Ecto neural progenitor cell (in vitro differentiated cells): ENCODE measurements around the gene AARS2.

ENCODE experiments used
- DNase-seq: peaks from one replicate; pipeline ENCODE4 v3.0.0-alpha.2; 2018; ENCODE audit warnings: low spot score

The AARS2 gene

DNA sequence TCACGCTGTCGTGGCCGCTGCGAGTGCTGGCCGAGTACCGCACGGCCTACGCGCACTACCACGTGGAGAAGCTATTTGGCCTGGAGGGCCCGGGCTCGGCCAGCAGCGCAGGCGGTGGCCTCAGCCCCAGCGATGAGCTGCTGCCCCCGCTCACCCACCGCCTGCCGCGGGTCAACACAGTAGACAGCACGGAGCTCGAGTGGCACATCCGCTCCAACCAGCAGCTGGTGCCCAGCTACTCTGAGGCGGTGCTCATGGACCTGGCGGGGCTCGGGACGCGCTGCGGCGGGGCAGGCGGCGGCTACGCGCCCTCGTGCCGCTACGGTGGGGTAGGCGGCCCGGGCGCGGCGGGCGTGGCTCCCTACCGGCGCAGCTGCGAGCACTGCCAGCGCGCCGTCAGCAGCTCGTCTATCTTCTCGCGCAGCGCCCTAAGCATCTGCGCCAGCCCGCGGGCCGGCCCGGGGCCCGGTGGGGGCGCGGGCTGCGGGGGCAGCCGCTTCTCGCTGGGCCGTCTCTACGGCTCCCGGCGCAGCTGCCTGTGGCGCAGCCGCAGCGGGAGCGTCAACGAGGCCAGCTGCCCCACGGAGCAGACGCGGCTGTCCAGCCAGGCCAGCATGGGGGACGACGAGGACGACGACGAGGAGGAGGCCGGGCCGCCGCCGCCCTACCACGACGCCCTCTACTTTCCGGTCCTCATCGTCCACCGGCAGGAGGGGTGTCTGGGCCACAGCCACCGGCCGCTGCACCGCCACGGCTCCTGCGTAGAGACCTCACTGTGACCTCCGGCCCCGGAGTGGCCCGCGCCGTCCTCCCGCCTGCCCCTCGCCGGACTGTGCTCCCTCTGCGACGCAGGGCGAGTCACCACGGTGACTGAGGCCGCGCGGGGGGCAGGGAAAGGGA, 37.1 kb downstream of the AARS2 start:
- no peak for DNase-seq

DNA sequence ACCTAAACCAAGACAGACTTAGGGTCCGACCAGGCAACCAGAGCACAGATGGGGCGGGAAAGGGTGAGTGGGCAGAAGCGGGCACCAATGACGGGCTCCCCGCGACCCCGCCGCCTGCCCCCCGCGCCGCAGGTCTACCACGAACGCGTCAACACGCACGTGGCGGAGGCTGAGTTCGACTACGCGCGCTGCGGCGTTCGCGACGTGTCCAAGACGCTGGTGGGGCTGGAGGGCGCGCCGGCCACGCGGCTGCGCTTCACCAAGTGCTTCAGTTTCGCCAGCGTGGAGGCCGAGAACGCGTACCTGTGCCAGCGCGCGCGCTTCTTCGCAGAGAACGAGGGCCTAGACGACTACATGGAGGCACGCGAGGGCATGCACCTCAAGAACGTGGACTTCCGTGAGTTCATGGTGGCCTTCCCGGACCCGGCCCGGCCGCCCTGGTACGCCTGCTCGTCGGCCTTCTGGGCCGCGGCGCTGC, 37.8 kb downstream of the AARS2 start:
- DNase-seq, result no peak

GRCh38 chr6:44273617-44274016, 39.5 kb downstream of the AARS2 start:
- DNase-seq, result no peak

- DNase-seq, result no peak
These were observed 40.1 kb downstream of the AARS2 start for GRCh38 chr6:44272999-44273566.

DNA sequence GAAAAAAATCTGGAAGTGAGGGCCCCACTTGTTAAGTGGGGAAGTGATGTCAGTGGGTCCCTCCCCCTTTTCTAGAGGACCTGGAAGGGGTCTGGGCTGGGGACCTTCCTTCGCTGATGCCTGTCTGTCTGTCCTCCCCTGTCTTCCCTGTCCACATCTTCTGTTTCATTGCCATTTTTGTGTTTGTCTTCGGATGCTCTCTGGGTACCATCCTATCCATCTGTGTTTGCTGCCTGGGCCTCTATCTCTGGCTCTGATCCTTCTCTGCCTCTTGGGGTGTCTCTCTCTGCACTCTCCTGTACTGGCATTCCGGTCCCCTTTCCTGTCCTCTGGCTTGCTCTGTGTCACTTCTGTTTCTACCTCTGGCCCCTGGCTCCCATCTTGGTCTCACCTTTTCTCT, 40.6 kb downstream of the AARS2 start:
- no peak for DNase-seq

DNA sequence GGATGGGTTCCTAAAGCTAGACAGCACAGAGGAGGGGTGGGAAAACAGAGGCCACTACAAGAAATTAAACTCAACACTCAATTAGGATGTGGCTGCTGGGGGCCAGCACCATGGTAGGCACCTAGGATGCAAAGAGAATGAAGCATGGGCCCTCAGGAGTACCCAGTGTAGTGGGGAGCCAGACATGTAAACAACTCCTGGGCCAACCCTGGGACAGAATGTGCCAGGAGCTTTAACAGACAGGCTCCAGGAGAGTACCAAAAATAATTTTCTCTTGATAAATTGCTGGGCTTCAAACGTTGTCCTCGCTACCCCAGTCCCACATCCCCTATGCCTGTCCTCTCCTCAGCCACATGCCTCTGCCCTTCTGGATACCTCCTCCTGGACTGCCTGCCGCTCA, 41.2 kb downstream of the AARS2 start:
- DNase-seq, result no peak

GRCh38 chr6:44271406-44271723, 41.8 kb downstream of the AARS2 start:
- DNase-seq, result no peak

GRCh38 chr6:44270526-44271405, 42.4 kb downstream of the AARS2 start:
- DNase-seq, result peak; percentile 81

GRCh38 chr6:44269921-44270525, 43.1 kb downstream of the AARS2 start, which contains the start of gene TMEM151B:
TMEM151B (plus strand) TSS chr6:44270450; CDS start chr6:44270743, 293 bp downstream.
- DNase-seq, result no peak

GRCh38 chr6:44269178-44269920, 43.8 kb downstream of the AARS2 start:
- DNase-seq, result no peak

- peak; percentile 82 for DNase-seq
These were observed 45.0 kb downstream of the AARS2 start for GRCh38 chr6:44268095-44268628.

DNA sequence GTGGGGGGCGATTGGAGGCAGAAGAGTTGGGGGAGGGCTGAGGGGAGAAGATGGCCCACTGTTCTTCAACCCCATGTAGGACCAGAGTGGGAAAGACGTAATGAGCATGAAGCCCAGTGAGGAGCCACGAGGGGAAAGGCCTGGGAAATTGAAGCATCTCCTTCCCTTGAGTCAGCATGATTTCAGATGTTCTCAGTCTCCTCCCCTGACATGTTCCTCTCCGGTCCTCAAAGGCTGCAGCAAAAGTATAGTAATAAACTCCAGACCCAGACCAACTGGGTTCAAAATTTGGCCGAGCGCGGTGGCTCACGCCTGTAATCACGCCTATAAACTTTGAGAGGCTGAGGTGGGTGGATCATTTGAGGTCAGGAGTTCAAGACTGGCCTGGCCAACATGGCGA, 45.9 kb downstream of the AARS2 start:
- no peak for DNase-seq

GRCh38 chr6:44266347-44266746, 46.8 kb downstream of the AARS2 start:
- DNase-seq, result no peak

- no peak for DNase-seq
These were observed 47.4 kb downstream of the AARS2 start for GRCh38 chr6:44265722-44266233.

- peak; percentile 95 for DNase-seq
These were observed 48.0 kb downstream of the AARS2 start, which contains the start of gene NFKBIE for GRCh38 chr6:44265007-44265721. NFKBIE (minus strand) TSS chr6:44265551; CDS start chr6:44265346, 205 bp downstream.

GRCh38 chr6:44264154-44265006, 48.8 kb downstream of the AARS2 start:
- DNase-seq, result no peak

DNA sequence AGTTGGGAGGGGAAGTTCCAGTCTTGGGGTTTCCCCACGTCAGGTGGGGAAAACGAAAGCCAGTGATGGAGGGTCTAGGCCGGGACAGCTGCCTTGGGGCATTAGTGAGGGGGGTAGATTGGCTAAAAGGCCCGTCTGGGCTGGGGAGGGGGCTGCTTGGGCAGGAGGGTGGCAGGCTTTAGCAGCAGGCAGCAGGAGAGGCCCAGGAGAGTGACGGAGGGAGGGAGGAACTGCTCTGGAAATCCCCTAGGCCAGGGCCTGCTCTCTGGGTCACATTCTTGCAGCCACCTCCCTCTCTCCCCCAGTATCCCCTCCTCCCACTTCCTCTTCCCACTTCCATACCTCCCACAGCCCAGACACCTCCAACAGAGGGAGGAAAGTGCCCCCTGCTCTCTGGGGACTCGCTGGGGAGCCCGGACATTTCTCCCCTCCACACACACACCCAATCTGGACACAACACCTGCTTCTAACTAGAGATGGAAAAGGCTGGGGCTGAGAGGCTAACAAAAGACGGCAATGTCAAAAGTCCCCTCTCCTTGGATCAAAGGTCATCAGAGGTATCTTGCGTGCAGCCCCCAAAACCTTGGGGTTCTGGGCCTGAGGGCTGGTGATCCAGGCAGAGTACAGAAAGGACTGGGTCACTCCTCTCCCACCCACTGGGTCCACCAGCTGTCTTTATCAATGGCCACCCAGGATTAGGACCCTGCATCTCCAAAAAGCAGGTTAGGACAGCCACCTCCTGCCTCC, 49.6 kb downstream of the AARS2 start:
- no peak for DNase-seq
